Caco-2 (cell line): Measurements from ENCODE around the gene MICAL3. TPM values are rescaled to one million over a fixed set of nuclear protein-coding genes. Genes with fewer than 3 reads are reported as not detected.

Experiments used
- BruUV-seq: library from RNA; stranded (reverse); fragments of 400-500 nt; replicated peaks from 2 replicates; lab custom pipeline; 2021; lab: Mats Ljungman, UMichigan
- CTCF ChIA-PET: fragments of 300-600 bp; sonication (Branson Sonifier 250); formaldehyde crosslinking; loops from one replicate; lab custom pipeline; 2022; ENCODE audit warnings: antibody characterized with exemption; lab: Charles Lee
- POLR2A ChIA-PET: fragments of 300-600 bp; sonication (Branson Sonifier 250); formaldehyde crosslinking; loops from one replicate; lab custom pipeline; 2022; ENCODE audit warnings: antibody characterized with exemption; lab: Charles Lee
- DNase-seq, 2 experiments: peaks; one replicate each; pipeline versions ENCODE4 v3.0.0 to v3.0.0-alpha.2; 2020 to 2022
- H3K27me3 ChIP-seq: replicated peaks from 2 replicates; pipeline ENCODE4 v1.6.0; 2011; ENCODE audit warnings: low read length; ENCODE audit not compliant: control insufficient read depth, insufficient read depth
- H3K36me3 ChIP-seq: 2 replicates; pipeline ENCODE4 v1.5.1; 2011; ENCODE audit warnings: low read length; ENCODE audit not compliant: control insufficient read depth, insufficient read depth
- H3K4me1 ChIP-seq: fragments of 250-450 bp; sonication (Bioruptor Pico); 2 replicates; pipeline ENCODE4 v1.5.1; 2020; ENCODE audit warnings: mild to moderate bottlenecking
- H3K4me3 ChIP-seq: 2 replicates; pipeline ENCODE4 v1.5.1; 2011; ENCODE audit warnings: low read depth, mild to moderate bottlenecking, control low read depth, low read length
- H3K9me3 ChIP-seq: fragments of 250-450 bp; sonication (Bioruptor Pico); 2 replicates; pipeline ENCODE4 v1.5.1; 2020; ENCODE audit warnings: mild to moderate bottlenecking, moderate library complexity
- H3K27ac Mint-ChIP-seq: one replicate; pipeline ENCODE4 v1.8.0; 2022; ENCODE audit warnings: mixed read lengths; ENCODE audit not compliant: unreplicated experiment
- H3K27me3 Mint-ChIP-seq: one replicate; pipeline ENCODE4 v1.8.0; 2022; ENCODE audit warnings: mixed read lengths; ENCODE audit not compliant: insufficient read depth, unreplicated experiment
- H3K36me3 Mint-ChIP-seq: one replicate; pipeline ENCODE4 v1.8.0; 2022; ENCODE audit warnings: mild to moderate bottlenecking, mixed read lengths; ENCODE audit not compliant: insufficient read depth, unreplicated experiment
- H3K4me1 Mint-ChIP-seq: one replicate; pipeline ENCODE4 v1.8.0; 2022; ENCODE audit warnings: low read depth, mixed read lengths; ENCODE audit not compliant: unreplicated experiment
- H3K4me3 Mint-ChIP-seq: one replicate; pipeline ENCODE4 v1.8.0; 2022; ENCODE audit warnings: mild to moderate bottlenecking, moderate library complexity, mixed read lengths; ENCODE audit not compliant: unreplicated experiment
- H3K9me3 Mint-ChIP-seq: one replicate; pipeline ENCODE4 v1.8.0; 2022; ENCODE audit warnings: mixed read lengths; ENCODE audit not compliant: unreplicated experiment
- CTCF ChIP-seq, 2 experiments: fragments of 200-600 bp in 1 of 2; IDR thresholded peaks; 1 replicate in 1 of 2; 2 replicates in 1 of 2; pipeline versions ENCODE4 v1.5.1 to v1.8.0; 2011 to 2022; ENCODE audit warnings: antibody characterized with exemption in 1 of 2, control low read depth in 1 of 2, inconsistent platforms in 1 of 2, low read depth in 1 of 2, low read length in 1 of 2, mild to moderate bottlenecking in 1 of 2, moderate library complexity in 1 of 2; ENCODE audit not compliant: insufficient read depth in 1 of 2, severe bottlenecking in 1 of 2, unreplicated experiment in 1 of 2
- intact Hi-C: fragments of 100-400 bp; cut with micrococcal nuclease; formaldehyde crosslinking; loops from one replicate; pipeline ENCODE4 v1.10.0; 2022; ENCODE audit not compliant: unreplicated experiment
- total RNA-seq: library from RNA; stranded (reverse); gene quantifications from 2 replicates; pipeline ENCODE4 v1.2.3, GENCODE V29; 2022

MICAL3 gene
- total RNA-seq, 1 experiment from 2014 or later: 65.6 TPM

- CTCF ChIA-PET: interaction anchor here (1.1 to 1.4 kb wide), 2 partner anchors 80 to 155 kb away, joined by 4 to 11 read pairs; no protein-coding TSS in a partner anchor
- H3K27me3 ChIP-seq: no peaks in the 10 kb centered on the region
- Mint-ChIP-seq H3K36me3 (peaks cover 8% of the 10 kb centered on the region), H3K9me3 (no peaks in the 10 kb centered on the region), H3K27me3 (no peaks in the 10 kb centered on the region), H3K4me3 (peak overlapping the region; percentile 65), H3K4me1 (peaks cover 30% of the 10 kb centered on the region), H3K27ac (peak overlapping the region; percentile 74)
- no peak for DNase-seq
- H3K36me3 ChIP-seq: no peaks in the 10 kb centered on the region; the same call in none of the 2 replicates
- peaks cover 49% of the 10 kb centered on the region for H3K4me1 ChIP-seq
- intact Hi-C loops: loop anchor here (1.0 to 5.0 kb wide), 3 partner anchors 22 to 156 kb away; partner anchors contain the start of gene PEX26
- H3K4me3 ChIP-seq: no peak overlapping the region
- POLR2A ChIA-PET: interaction anchor here (0.5 to 1.0 kb wide), 4 partner anchors 16 to 271 kb away, joined by 3 to 4 read pairs (median 3); no protein-coding TSS in a partner anchor
- TF ChIP-seq CTCF (IDR thresholded peaks at IDR 0.05; ENCODE audit: insufficient read depth in 1 of 2, low read depth in 1 of 2, low read length in 1 of 2, severe bottlenecking in 1 of 2, unreplicated experiment in 1 of 2): no peak
- no TSS peak for BruUV-seq
- no peaks in the 10 kb centered on the region for H3K9me3 ChIP-seq
Observed at GRCh38 chr22:17920992-17921650, 103.2 kb downstream of the MICAL3 start.

GRCh38 chr22:17920145-17920605 lies 104.2 kb downstream of the MICAL3 start:
- DNase-seq: peak; percentile 77 to 89
- Mint-ChIP-seq H3K36me3 (peaks cover 8% of the 10 kb centered on the region), H3K4me1 (peaks cover 30% of the 10 kb centered on the region), H3K4me3 (peak overlapping the region; percentile 65), H3K27me3 (no peaks in the 10 kb centered on the region), H3K9me3 (no peaks in the 10 kb centered on the region), H3K27ac (peak overlapping the region; percentile 74)
- Histone ChIP-seq H3K36me3 (no peaks in the 10 kb centered on the region; the same call in 1 of the 2 replicates), H3K4me3 (peak overlapping the region; percentile 19), H3K9me3 (no peaks in the 10 kb centered on the region), H3K4me1 (peaks cover 49% of the 10 kb centered on the region), H3K27me3 (no peaks in the 10 kb centered on the region)
- intact Hi-C loops: loop anchor here (1.0 to 5.0 kb wide), 3 partner anchors 21 to 157 kb away; partner anchors contain the start of gene PEX26
- ChIA-PET CTCF (interaction anchor here (1.1 to 1.4 kb wide), 3 partner anchors 10 to 156 kb away, joined by 3 to 11 read pairs (median 4); no protein-coding TSS in a partner anchor), POLR2A (interaction anchor here (0.6 to 0.7 kb wide), 3 partner anchors 28 to 281 kb away, joined by 3 read pairs; no protein-coding TSS in a partner anchor)
- peak in 1 of 2 experiments; percentile 32 for TF ChIP-seq CTCF (IDR thresholded peaks at IDR 0.05; ENCODE audit: insufficient read depth in 1 of 2, low read depth in 1 of 2, low read length in 1 of 2, severe bottlenecking in 1 of 2, unreplicated experiment in 1 of 2)
- no TSS peak for BruUV-seq
